Endothelial cell of umbilical vein (primary cell): ENCODE results near the gene CGRRF1. TPM values are rescaled to one million over a fixed set of nuclear protein-coding genes. Genes with fewer than 3 reads are reported as not detected.

Experiments
- BruUV-seq: library from RNA; stranded (reverse); fragments of 400-500 nt; replicated peaks from 2 replicates; lab custom pipeline; 2021; lab: Mats Ljungman, UMichigan
- CTCF ChIA-PET: fragments of 300-600, 350-600 bp; sonication (Branson Sonifier 250); formaldehyde crosslinking; loops from one replicate; lab custom pipeline; 2021; ENCODE audit warnings: antibody characterized with exemption, inconsistent platforms; lab: Charles Lee
- POLR2A ChIA-PET: fragments of 300-600, 350-600 bp; sonication (Branson Sonifier 250); formaldehyde crosslinking; loops from one replicate; lab custom pipeline; 2021; ENCODE audit warnings: antibody characterized with exemption, inconsistent platforms; lab: Charles Lee
- DNase-seq: peaks from one replicate; pipeline ENCODE4 v3.0.0-alpha.2; 2011; ENCODE audit warnings: low read depth, low spot score
- FAIRE-seq: peaks from 2 replicates; lab custom pipeline; 2011; peaks lifted over from hg19 to GRCh38; lab: Jason Lieb, UNC
- H2AFZ ChIP-seq: 2 replicates; pipeline ENCODE4 v1.6.0; 2012; ENCODE audit warnings: low read depth, low read length, control low read depth, inconsistent platforms
- H3K27ac ChIP-seq: 2 replicates; pipeline ENCODE4 v1.5.1; 2011; ENCODE audit warnings: low read depth, mild to moderate bottlenecking, control low read depth, low read length, moderate library complexity; ENCODE audit not compliant: insufficient read depth
- H3K27me3 ChIP-seq, 2 experiments: 2 replicates each; pipeline versions ENCODE4 v1.6.0 to v1.6.1; 2011; ENCODE audit warnings: low read length in 2 of 2, mixed read lengths in 1 of 2; ENCODE audit not compliant: control insufficient read depth in 2 of 2, insufficient read depth in 2 of 2
- H3K36me3 ChIP-seq, 2 experiments: 2 replicates in 1 of 2; 3 replicates in 1 of 2; pipeline ENCODE4 v1.5.1; 2011; ENCODE audit warnings: low read length in 2 of 2, mild to moderate bottlenecking in 1 of 2, moderate library complexity in 1 of 2; ENCODE audit not compliant: control insufficient read depth in 2 of 2, insufficient read depth in 2 of 2; ENCODE audit errors: extremely low read depth in 1 of 2
- H3K4me1 ChIP-seq: 3 replicates; pipeline ENCODE4 v1.5.1; 2011; ENCODE audit warnings: mild to moderate bottlenecking, low read length; ENCODE audit not compliant: control insufficient read depth, insufficient read depth; ENCODE audit errors: extremely low read depth
- H3K4me2 ChIP-seq: 2 replicates; pipeline ENCODE4 v1.6.1; 2011; ENCODE audit warnings: low read length, control low read depth, mixed read lengths; ENCODE audit not compliant: insufficient read depth
- H3K4me3 ChIP-seq, 3 experiments: fragments of 200-600 bp in 1 of 3; sonication (generic), shearing (Covaris generic) in 1 of 3; replicated peaks in 1 of 3; 2 replicates each; pipeline ENCODE4 v1.5.1; 2011 to 2016; ENCODE audit warnings: control low read depth in 3 of 3, low read length in 3 of 3, mild to moderate bottlenecking in 2 of 3, inconsistent platforms in 1 of 3, low read depth in 1 of 3, moderate library complexity in 1 of 3; ENCODE audit not compliant: insufficient read depth in 1 of 3
- H3K79me2 ChIP-seq: 2 replicates; pipeline ENCODE4 v1.6.0; 2012; ENCODE audit warnings: low read length, inconsistent platforms; ENCODE audit not compliant: control insufficient read depth, insufficient read depth
- H3K9ac ChIP-seq: replicated peaks from 2 replicates; pipeline ENCODE3; 2011; ENCODE audit warnings: low read length, control low read depth; ENCODE audit not compliant: insufficient read depth; ENCODE audit errors: extremely low read depth
- H3K9me1 ChIP-seq: replicated peaks from 3 replicates; pipeline ENCODE4 v1.6.0; 2011; ENCODE audit warnings: mild to moderate bottlenecking, low read length; ENCODE audit not compliant: control insufficient read depth, insufficient read depth; ENCODE audit errors: extremely low read depth
- H3K9me3 ChIP-seq: replicated peaks from 2 replicates; pipeline ENCODE4 v1.5.1; 2012; ENCODE audit warnings: low read length, inconsistent platforms; ENCODE audit not compliant: control insufficient read depth, insufficient read depth
- H4K20me1 ChIP-seq: replicated peaks from 2 replicates; pipeline ENCODE3; 2011; ENCODE audit warnings: mild to moderate bottlenecking, low read length; ENCODE audit not compliant: control insufficient read depth, insufficient read depth; ENCODE audit errors: extremely low read depth
- CTCF ChIP-seq, 2 donors: IDR thresholded peaks; 1 replicate in 1 of 2; 2 replicates in 1 of 2; pipeline ENCODE4 v1.5.1; 2011; ENCODE audit warnings: low read length in 2 of 2, mild to moderate bottlenecking in 2 of 2, moderate library complexity in 2 of 2, control low read depth in 1 of 2, inconsistent platforms in 1 of 2, low read depth in 1 of 2; ENCODE audit not compliant: insufficient read depth in 1 of 2; ENCODE audit errors: extremely low read depth in 1 of 2
- EZH2 ChIP-seq: IDR thresholded peaks from 2 replicates; pipeline ENCODE4 v1.6.1; 2012; ENCODE audit warnings: borderline replicate concordance, low read depth, mild to moderate bottlenecking, moderate library complexity, low read length, inconsistent platforms; ENCODE audit not compliant: severe bottlenecking
- MAX ChIP-seq: IDR thresholded peaks from 2 replicates; pipeline ENCODE4 v1.6.1; 2011; ENCODE audit not compliant: insufficient read depth, insufficient read length
- POLR2AphosphoS5 ChIP-seq: IDR thresholded peaks from 2 replicates; pipeline ENCODE4 v1.6.1; 2012; ENCODE audit warnings: low read depth, mild to moderate bottlenecking, control low read depth, low read length, moderate library complexity; ENCODE audit not compliant: insufficient read depth
- dilution Hi-C: fragments of 300-500 bp; cut with MboI; formaldehyde crosslinking; loops from one replicate; pipeline ENCODE4 v1.15.0; 2019; ENCODE audit warnings: low sequenced_read_pairs; ENCODE audit not compliant: extremely low pct_ligation_motif_present
- intact Hi-C: fragments of 100-400 bp; cut with micrococcal nuclease; formaldehyde crosslinking; loops from one replicate; pipeline ENCODE4 v1.10.0; 2022
- polyA plus RNA-seq, 4 experiments: library from polyadenylated mRNA; depleted of rRNA in 3 of 4; stranded (reverse) in 3 of 4; unstranded in 1 of 4; fragments of >200 nt; gene quantifications; 2 replicates each; pipeline versions ENCODE4 v1.2.1 to v1.2.3, GENCODE V29; 2011 to 2012; ENCODE audit warnings: missing spikeins in 1 of 4
- total RNA-seq: library from RNA; stranded (reverse); gene quantifications from 2 replicates; pipeline ENCODE4 v1.2.3, GENCODE V29; 2021

Gene CGRRF1
- total and polyA plus RNA-seq, 2 donors (not counting 3 experiments of a cell fraction or from before 2014, with no cell fraction given): 6.6 to 15.7 TPM

GRCh38 chr14:54564868-54565784, 55.4 kb downstream of the CGRRF1 start:
- CTCF ChIA-PET: interaction anchor here (0.8 to 8.5 kb wide), 62 partner anchors 9 to 416 kb away, joined by 3 to 286 read pairs (median 6); partner anchors contain the start of genes CDKN3, CGRRF1 and GMFB
- POLR2A ChIA-PET: interaction anchor here (0.6 to 3.9 kb wide), 13 partner anchors 35 to 208 kb away, joined by 3 to 54 read pairs (median 5); no protein-coding TSS in a partner anchor
- BruUV-seq: no TSS peak
- DNase-seq (peak; percentile 72), FAIRE-seq (peak; percentile 79)
- Histone ChIP-seq H3K9me1 (no peaks in the 10 kb centered on the region), H4K20me1 (no peaks in the 10 kb centered on the region), H2AFZ (peak overlapping the region; percentile 29), H3K9ac (peak overlapping the region; percentile 98), H3K4me1 (peaks cover 25% of the 10 kb centered on the region), H3K4me2 (peak overlapping the region; percentile 71), H3K4me3 (peak overlapping the region; percentile 41 to 75 (median 60)), H3K27me3 (no peaks in the 10 kb centered on the region), H3K79me2 (peaks cover 39% of the 10 kb centered on the region), H3K27ac (peak overlapping the region; percentile 80), H3K36me3 (no peaks in the 10 kb centered on the region), H3K9me3 (no peaks in the 10 kb centered on the region)
- intact Hi-C loops: loop anchor here (1.0 to 2.0 kb wide), 8 partner anchors 56 to 462 kb away; partner anchors contain the start of genes CGRRF1, GMFB, SOCS4 and WDHD1
- TF ChIP-seq EZH2 (no peak), MAX (no peak), POLR2AphosphoS5 (no peak), CTCF (IDR thresholded peaks at IDR 0.05; ENCODE audit: extremely low read depth in 1 of 2, insufficient read depth in 1 of 2, low read depth in 1 of 2, low read length in 2 of 2) (peak in 1 of 2 donors; percentile 23)
- dilution Hi-C loops: no loop called here
